WTC11 (cell line): ENCODE data around the gene DHX8. TPM values are rescaled to one million over a fixed set of nuclear protein-coding genes. Genes with fewer than 3 reads are reported as not detected.
A peak's percentile ranks its signal among the peaks of the same experiment; 100 is the strongest.

Source experiments
- ATF1 ChIP-seq: sonication (generic); formaldehyde crosslinking; IDR thresholded peaks from 2 replicates; pipeline ENCODE4 v1.8.1; 2023; ENCODE audit warnings: mild to moderate bottlenecking, moderate library complexity, missing genetic modification reagents
- ATF3 ChIP-seq: sonication (generic); formaldehyde crosslinking; conservative IDR thresholded peaks from 2 replicates; pipeline ENCODE4 v1.8.1; 2022; ENCODE audit warnings: mild to moderate bottlenecking, missing genetic modification reagents
- CDX4 ChIP-seq: fragments of 250-450 bp; sonication (Bioruptor Pico); IDR thresholded peaks from 2 replicates; pipeline ENCODE4 v1.9.0; 2021; ENCODE audit warnings: moderate library complexity, mild to moderate bottlenecking, inconsistent platforms, borderline replicate concordance
- CREM ChIP-seq: sonication (generic); formaldehyde crosslinking; IDR thresholded peaks from 2 replicates; pipeline ENCODE4 v1.8.1; 2022; ENCODE audit warnings: mild to moderate bottlenecking, missing genetic modification reagents, moderate library complexity
- E2F4 ChIP-seq: sonication (generic); formaldehyde crosslinking; IDR thresholded peaks from 2 replicates; pipeline ENCODE4 v1.8.1; 2022; ENCODE audit warnings: low read depth, mild to moderate bottlenecking, moderate library complexity, missing genetic modification reagents, borderline replicate concordance
- ETV6 ChIP-seq: sonication (generic); formaldehyde crosslinking; IDR thresholded peaks from 2 replicates; pipeline ENCODE4 v1.8.1; 2022; ENCODE audit warnings: mild to moderate bottlenecking, missing genetic modification reagents
- HMGA2 ChIP-seq: fragments of 250-450 bp; sonication (Bioruptor Pico); IDR thresholded peaks from 2 replicates; pipeline ENCODE4 v1.4.0; 2021; ENCODE audit warnings: mild to moderate bottlenecking, moderate library complexity
- KAT7 ChIP-seq: sonication (generic); formaldehyde crosslinking; IDR thresholded peaks from 2 replicates; pipeline ENCODE4 v1.8.1; 2023; ENCODE audit warnings: missing genetic modification reagents, mild to moderate bottlenecking, borderline replicate concordance
- MLX ChIP-seq: sonication (generic); formaldehyde crosslinking; IDR thresholded peaks from 2 replicates; pipeline ENCODE4 v1.8.1; 2023; ENCODE audit warnings: mild to moderate bottlenecking, missing genetic modification reagents, moderate library complexity
- MYBL2 ChIP-seq: sonication (generic); formaldehyde crosslinking; IDR thresholded peaks from 2 replicates; pipeline ENCODE4 v1.8.1; 2023; ENCODE audit warnings: mild to moderate bottlenecking, moderate library complexity, missing genetic modification reagents
- NFATC4 ChIP-seq: fragments of 250-450 bp; sonication (Bioruptor Pico); IDR thresholded peaks from 2 replicates; pipeline ENCODE4 v1.9.0; 2021; ENCODE audit warnings: mild to moderate bottlenecking
- NR1H2 ChIP-seq: sonication (generic); formaldehyde crosslinking; IDR thresholded peaks from 2 replicates; pipeline ENCODE4 v1.9.0; 2021; ENCODE audit warnings: mild to moderate bottlenecking, moderate library complexity, missing genetic modification reagents
- NR2C2 ChIP-seq: sonication (generic); formaldehyde crosslinking; IDR thresholded peaks from 2 replicates; pipeline ENCODE4 v1.8.0; 2022; ENCODE audit warnings: mild to moderate bottlenecking, missing genetic modification reagents
- NR3C1 ChIP-seq: sonication (generic); formaldehyde crosslinking; conservative IDR thresholded peaks from 2 replicates; pipeline ENCODE4 v1.8.1; 2023; ENCODE audit warnings: low read depth, mild to moderate bottlenecking, missing genetic modification reagents
- OVOL2 ChIP-seq: fragments of 250-450 bp; sonication (Bioruptor Pico); IDR thresholded peaks from 2 replicates; pipeline ENCODE4 v1.9.0; 2021; ENCODE audit warnings: mild to moderate bottlenecking, borderline replicate concordance
- PREB ChIP-seq: sonication (generic); formaldehyde crosslinking; IDR thresholded peaks from 2 replicates; pipeline ENCODE4 v1.8.1; 2022; ENCODE audit warnings: mild to moderate bottlenecking, missing genetic modification reagents, moderate library complexity, borderline replicate concordance
- SP1 ChIP-seq: sonication (generic); formaldehyde crosslinking; conservative IDR thresholded peaks from 2 replicates; pipeline ENCODE4 v1.8.1; 2022; ENCODE audit warnings: missing genetic modification reagents
- TCF7 ChIP-seq: sonication (generic); formaldehyde crosslinking; IDR thresholded peaks from 2 replicates; pipeline ENCODE4 v1.8.0; 2022; ENCODE audit warnings: mild to moderate bottlenecking, low read depth, missing genetic modification reagents, moderate library complexity
- TP53 ChIP-seq: sonication (generic); formaldehyde crosslinking; IDR thresholded peaks from 2 replicates; pipeline ENCODE4 v1.8.1; 2023; ENCODE audit warnings: mild to moderate bottlenecking, missing genetic modification reagents
- ZMAT4 ChIP-seq: fragments of 250-450 bp; sonication (Bioruptor Pico); IDR thresholded peaks from 2 replicates; pipeline ENCODE4 v1.9.0; 2021; ENCODE audit warnings: mild to moderate bottlenecking
- ZNF138 ChIP-seq: sonication (generic); formaldehyde crosslinking; conservative IDR thresholded peaks from 2 replicates; pipeline ENCODE4 v1.8.1; 2022; ENCODE audit warnings: mild to moderate bottlenecking, moderate library complexity, missing genetic modification reagents
- ZNF317 ChIP-seq: sonication (generic); formaldehyde crosslinking; IDR thresholded peaks from 2 replicates; pipeline ENCODE4 v1.8.1; 2023; ENCODE audit warnings: low read depth, mild to moderate bottlenecking, moderate library complexity, missing genetic modification reagents, borderline replicate concordance
- ZNF671 ChIP-seq: fragments of 250-450 bp; sonication (Bioruptor Pico); IDR thresholded peaks from 2 replicates; pipeline ENCODE4 v1.8.0; 2021; ENCODE audit warnings: mild to moderate bottlenecking
- total RNA-seq: library from RNA; stranded (reverse); gene quantifications from 3 replicates; pipeline ENCODE4 v1.2.3, GENCODE V29; 2021
- TF ChIP-seq, protein P1 (sequence below): fragments of 250-450 bp; sonication (Bioruptor Pico); conservative IDR thresholded peaks from 2 replicates; pipeline ENCODE4 v1.9.0; 2021; ENCODE audit warnings: mild to moderate bottlenecking
- TF ChIP-seq, protein P2 (sequence below): sonication (generic); formaldehyde crosslinking; IDR thresholded peaks from 2 replicates; pipeline ENCODE4 v1.8.1; 2022; ENCODE audit warnings: low read depth, missing genetic modification reagents, borderline replicate concordance
- TF ChIP-seq, protein P3 (sequence below): sonication (generic); formaldehyde crosslinking; IDR thresholded peaks from 2 replicates; pipeline ENCODE4 v1.8.1; 2022; ENCODE audit warnings: missing genetic modification reagents, borderline replicate concordance
- TF ChIP-seq, protein P4 (sequence below): sonication (generic); formaldehyde crosslinking; IDR thresholded peaks from 2 replicates; pipeline ENCODE4 v1.8.1; 2023; ENCODE audit warnings: mild to moderate bottlenecking, missing genetic modification reagents

Gene DHX8
- total RNA-seq, 1 experiment from 2014 or later, result 58.5 TPM

- TF ChIP-seq, protein P1, sequence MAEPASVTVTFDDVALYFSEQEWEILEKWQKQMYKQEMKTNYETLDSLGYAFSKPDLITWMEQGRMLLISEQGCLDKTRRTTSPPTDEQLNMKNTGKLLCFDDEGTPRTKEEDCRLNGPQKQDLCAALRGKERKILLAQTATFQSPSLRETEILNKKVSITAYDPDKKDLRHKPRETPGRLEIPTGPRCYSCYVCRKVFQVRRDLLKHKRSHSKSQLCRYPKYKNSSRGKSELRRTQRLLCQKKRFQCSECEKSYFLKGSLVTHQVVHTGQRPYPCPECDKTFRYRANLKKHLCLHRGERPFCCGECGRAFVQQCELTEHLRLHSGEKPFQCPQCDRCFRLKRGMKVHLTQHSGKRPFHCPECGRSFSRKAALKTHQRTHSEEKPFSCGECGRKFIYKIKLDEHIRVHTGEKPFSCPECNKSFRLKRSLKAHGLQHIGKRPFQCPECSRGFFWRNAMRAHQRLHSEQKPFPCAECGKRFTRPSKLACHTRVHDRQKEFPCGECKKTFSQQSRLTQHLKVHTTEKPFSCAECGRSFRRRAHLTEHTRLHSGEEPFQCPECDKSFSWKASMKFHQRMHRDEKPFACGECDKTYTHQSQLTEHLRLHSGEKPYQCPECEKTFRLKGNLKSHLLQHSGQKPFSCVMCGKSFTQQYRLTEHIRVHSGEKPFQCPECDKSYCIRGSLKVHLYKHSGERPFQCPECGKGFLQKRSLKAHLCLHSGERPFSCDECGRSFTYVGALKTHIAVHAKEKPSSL (CRISPR knock-in tag), result no peak
- TF ChIP-seq CREM (no peak), HMGA2 (CRISPR knock-in tag) (no peak), TCF7 (CRISPR knock-in tag) (no peak), OVOL2 (no peak), E2F4 (CRISPR knock-in tag) (no peak), ETV6 (CRISPR knock-in tag) (0 out of 2 replicates have a peak, but pooled peaks have one; percentile 31), NR2C2 (no peak), ZNF317 (CRISPR knock-in tag) (no peak), ZNF671 (CRISPR knock-in tag) (no peak), ATF1 (CRISPR knock-in tag) (no peak), ZMAT4 (CRISPR knock-in tag) (no peak), KAT7 (CRISPR knock-in tag) (no peak), ATF3 (CRISPR knock-in tag) (no peak), MYBL2 (CRISPR knock-in tag) (no peak), MLX (CRISPR knock-in tag) (no peak), PREB (no peak; the same call in 1 of the 2 replicates), NR1H2 (CRISPR knock-in tag) (no peak), SP1 (CRISPR knock-in tag) (peak; percentile 79), TP53 (CRISPR knock-in tag) (no peak), NFATC4 (no peak), ZNF138 (CRISPR knock-in tag) (no peak), NR3C1 (CRISPR knock-in tag) (no peak), CDX4 (CRISPR knock-in tag) (no peak)
- TF ChIP-seq, protein P2, sequence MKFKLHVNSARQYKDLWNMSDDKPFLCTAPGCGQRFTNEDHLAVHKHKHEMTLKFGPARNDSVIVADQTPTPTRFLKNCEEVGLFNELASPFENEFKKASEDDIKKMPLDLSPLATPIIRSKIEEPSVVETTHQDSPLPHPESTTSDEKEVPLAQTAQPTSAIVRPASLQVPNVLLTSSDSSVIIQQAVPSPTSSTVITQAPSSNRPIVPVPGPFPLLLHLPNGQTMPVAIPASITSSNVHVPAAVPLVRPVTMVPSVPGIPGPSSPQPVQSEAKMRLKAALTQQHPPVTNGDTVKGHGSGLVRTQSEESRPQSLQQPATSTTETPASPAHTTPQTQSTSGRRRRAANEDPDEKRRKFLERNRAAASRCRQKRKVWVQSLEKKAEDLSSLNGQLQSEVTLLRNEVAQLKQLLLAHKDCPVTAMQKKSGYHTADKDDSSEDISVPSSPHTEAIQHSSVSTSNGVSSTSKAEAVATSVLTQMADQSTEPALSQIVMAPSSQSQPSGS (CRISPR knock-in tag), result no peak
- TF ChIP-seq, protein P3, sequence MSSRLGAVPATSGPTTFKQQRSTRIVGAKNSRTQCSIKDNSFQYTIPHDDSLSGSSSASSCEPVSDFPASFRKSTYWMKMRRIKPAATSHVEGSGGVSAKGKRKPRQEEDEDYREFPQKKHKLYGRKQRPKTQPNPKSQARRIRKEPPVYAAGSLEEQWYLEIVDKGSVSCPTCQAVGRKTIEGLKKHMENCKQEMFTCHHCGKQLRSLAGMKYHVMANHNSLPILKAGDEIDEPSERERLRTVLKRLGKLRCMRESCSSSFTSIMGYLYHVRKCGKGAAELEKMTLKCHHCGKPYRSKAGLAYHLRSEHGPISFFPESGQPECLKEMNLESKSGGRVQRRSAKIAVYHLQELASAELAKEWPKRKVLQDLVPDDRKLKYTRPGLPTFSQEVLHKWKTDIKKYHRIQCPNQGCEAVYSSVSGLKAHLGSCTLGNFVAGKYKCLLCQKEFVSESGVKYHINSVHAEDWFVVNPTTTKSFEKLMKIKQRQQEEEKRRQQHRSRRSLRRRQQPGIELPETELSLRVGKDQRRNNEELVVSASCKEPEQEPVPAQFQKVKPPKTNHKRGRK (CRISPR knock-in tag), result no peak
- TF ChIP-seq, protein P4, sequence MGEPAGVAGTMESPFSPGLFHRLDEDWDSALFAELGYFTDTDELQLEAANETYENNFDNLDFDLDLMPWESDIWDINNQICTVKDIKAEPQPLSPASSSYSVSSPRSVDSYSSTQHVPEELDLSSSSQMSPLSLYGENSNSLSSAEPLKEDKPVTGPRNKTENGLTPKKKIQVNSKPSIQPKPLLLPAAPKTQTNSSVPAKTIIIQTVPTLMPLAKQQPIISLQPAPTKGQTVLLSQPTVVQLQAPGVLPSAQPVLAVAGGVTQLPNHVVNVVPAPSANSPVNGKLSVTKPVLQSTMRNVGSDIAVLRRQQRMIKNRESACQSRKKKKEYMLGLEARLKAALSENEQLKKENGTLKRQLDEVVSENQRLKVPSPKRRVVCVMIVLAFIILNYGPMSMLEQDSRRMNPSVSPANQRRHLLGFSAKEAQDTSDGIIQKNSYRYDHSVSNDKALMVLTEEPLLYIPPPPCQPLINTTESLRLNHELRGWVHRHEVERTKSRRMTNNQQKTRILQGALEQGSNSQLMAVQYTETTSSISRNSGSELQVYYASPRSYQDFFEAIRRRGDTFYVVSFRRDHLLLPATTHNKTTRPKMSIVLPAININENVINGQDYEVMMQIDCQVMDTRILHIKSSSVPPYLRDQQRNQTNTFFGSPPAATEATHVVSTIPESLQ (CRISPR knock-in tag), result no peak
Observed at GRCh38 chr17:43530288-43531081, 46.7 kb downstream of the DHX8 start (continued).
